ENCODE measurements around the gene MCRIP1.

GRCh38 chr17:81813861-81814683, 19.0 kb downstream of the MCRIP1 start:
- TF ChIP-seq SIN3A (IDR thresholded peaks at IDR 0.05; ENCODE audit: borderline replicate concordance, low read depth, low read length) (no peak), CTCF (IDR thresholded peaks at IDR 0.05) (no peak)
